Central memory CD4-positive, alpha-beta T cell (primary cell): ENCODE results near the gene LSM7.

Experiments
- DNase-seq: peaks from one replicate; pipeline ENCODE4 v3.0.0; 2022

LSM7 gene

DNA sequence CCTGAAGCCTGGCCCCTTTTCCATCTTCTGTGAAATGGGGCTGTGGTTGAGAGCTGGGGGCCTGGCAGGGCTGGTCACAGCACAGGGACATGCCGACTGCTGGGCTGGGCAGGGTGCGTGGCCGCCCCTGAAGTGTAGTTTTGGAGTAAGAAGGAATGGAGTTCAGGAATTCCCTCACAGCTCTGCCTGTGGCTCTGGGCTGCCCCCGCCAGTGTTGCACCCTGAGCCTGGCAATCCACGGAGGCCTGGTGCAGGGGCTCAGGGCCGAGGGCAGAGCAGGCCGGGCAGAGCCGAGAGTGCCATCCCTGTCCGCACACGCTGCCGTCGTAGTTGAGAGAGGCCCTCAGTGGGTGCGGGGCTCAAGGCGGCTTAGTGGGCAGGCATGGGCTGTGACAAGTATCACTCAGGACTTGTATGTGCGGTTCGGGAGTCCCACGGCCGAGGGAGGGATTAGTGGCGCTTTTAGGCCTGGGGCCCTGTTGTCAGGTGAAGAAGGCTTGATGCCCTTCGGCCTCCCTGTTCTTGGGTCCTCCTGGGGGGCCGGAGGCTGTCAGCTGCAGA lies 9.7 kb upstream of the LSM7 start:
- no peak for DNase-seq

DNA sequence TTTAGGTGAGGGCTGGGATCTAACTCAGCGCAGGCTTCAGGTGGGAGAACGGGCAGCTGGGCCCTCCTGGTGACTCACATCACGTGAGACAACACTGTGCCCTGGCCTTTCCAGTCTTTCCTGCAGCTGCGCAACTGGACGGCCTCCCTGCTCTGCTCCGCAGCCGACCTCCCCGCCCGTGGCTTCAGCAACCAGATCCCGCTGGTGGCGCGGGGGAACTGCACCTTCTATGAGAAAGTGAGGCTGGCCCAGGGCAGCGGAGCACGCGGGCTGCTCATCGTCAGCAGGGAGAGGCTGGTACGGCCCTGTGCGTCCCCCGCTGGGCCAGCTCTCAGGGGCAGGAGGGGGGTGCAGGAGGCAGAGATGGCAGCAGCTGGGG lies 8.9 kb upstream of the LSM7 start:
- no peak for DNase-seq

DNA sequence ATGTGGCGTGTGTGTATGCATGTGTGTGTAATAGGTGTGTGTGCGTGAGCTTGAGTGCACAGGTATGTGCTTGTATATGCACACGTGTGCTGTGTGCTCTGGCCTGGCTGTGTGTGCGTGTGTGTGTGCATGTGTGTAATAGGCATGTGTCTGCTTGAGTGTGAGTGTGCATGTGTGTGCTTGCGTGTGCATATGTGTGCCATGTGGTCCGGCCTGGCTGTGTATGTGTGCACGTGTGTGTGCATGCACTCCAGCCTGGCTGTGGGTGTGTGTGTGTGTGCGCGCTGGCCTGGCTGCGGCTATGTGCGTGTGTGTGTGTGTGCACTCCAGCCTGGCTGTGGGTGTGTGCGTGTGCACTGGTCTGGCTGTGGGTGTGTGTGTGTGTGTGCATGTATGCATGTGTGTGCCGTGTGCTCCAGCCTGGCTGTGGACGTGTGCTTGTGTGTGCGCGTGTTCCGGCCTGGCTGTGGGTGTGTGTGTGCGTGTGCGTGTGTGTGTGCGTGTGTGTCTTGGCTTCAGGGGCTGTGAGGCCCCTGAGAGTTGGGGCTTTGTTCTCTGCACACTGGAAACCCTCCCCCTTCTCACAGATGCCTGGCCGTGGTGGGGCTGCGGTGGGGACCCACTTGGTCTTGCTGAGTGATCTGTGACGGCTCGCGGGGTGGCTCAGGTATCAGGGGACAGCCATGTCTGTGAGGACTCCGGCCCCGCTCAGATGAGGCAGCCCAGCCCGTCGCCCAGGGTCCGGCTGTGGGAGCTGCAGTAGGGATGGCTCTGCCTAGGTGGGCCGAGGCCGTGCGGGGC lies 8.3 kb upstream of the LSM7 start:
- DNase-seq, result no peak

DNA sequence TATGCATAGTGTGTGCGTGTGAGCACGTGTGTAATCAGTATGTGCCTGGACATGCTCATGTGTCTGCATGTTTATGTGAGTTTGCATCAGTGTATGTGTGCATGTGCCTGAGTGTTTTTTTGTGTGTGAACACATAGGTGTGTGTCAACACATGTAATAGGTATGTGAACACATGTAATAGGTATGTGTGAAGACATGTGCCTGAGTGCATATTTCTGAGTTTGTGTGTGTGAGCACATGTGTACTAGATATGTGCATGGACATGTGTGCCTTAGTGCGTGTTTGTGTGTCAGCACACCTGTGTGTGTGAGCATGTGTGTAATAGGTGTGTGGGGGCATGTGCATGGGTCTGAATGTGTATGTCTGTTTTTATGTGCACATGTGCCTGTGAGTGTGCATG lies 7.5 kb upstream of the LSM7 start:
- DNase-seq, result no peak

DNA sequence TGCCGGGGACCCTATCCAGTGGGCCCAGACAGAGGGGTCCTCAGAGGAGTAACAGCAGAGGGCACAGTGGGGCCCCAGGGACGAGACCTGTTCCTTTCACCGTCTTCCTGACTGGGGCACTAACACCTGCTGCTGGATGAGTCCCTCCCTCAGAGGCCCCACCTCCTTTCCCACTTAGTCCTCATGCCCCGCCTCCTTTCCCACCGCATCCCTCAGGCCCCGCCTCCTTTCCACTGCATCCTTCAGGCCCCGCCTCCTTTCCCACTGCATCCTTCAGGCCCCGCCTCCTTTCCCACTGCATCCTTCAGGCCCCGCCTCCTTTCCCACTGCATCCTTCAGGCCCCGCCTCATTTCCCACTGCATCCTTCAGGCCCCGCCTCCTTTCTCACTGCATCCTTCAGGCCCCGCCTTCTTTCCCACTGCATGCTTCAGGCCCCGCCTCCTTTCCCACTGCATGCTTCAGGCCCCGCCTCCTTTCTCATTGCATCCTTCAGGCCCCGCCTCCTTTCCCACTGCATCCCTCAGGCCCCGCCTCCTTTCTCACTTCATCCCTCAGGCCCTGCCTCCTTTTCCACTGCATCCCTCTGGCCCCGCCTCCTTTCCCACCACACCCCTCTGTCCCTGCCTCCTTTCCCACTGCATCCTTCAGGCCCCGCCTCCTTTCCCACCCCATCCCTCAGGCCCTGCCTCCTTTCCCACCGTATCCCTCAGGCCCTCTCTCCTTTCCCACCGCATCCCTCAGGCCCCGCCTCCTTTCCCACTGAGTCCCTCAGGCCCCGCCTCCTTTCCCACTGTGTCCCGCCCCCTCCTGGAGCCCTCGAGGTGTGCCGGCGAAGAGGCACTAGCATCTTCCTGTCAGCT lies 6.8 kb upstream of the LSM7 start:
- no peak for DNase-seq

DNA sequence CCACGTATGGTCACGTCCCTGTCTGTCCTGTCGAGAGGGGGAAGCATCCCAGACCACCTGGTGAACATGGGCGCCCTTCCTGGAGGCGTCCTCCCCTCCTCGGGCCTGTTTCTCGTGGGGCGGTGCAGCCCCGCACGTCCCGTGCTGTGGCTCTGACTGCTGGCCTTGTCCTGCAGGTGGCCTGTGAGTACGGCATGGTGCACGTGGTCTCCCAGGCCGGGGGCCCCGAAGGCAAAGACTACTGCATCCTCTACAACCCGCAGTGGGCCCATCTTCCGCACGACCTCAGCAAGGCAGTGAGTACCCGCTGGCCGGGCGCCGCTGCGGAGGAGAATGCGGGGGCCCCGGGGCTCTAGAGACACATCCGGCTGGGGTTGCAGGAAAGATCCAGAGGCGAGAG lies 6.0 kb upstream of the LSM7 start:
- no peak for DNase-seq

DNA sequence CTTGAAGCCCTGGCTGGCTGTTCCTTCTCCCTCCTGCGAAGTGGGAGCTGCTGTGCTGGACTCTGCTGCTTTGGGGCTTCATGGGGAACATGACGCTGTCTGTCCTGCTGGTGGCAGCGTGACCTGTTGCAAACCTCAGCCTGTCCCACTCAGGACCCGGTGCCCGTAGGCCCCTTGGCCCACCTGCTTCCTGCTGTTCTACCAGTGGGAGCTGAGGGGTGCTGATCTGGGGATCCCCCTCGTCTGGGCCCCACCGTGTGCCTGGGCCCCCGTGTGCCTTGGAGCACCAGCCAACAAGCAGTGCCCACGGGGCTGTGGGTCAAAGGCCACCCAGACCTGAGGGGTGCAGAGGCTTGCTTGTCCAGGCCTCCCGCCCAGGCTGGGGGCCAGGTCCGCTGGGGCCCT lies 5.4 kb upstream of the LSM7 start:
- DNase-seq, result no peak

DNA sequence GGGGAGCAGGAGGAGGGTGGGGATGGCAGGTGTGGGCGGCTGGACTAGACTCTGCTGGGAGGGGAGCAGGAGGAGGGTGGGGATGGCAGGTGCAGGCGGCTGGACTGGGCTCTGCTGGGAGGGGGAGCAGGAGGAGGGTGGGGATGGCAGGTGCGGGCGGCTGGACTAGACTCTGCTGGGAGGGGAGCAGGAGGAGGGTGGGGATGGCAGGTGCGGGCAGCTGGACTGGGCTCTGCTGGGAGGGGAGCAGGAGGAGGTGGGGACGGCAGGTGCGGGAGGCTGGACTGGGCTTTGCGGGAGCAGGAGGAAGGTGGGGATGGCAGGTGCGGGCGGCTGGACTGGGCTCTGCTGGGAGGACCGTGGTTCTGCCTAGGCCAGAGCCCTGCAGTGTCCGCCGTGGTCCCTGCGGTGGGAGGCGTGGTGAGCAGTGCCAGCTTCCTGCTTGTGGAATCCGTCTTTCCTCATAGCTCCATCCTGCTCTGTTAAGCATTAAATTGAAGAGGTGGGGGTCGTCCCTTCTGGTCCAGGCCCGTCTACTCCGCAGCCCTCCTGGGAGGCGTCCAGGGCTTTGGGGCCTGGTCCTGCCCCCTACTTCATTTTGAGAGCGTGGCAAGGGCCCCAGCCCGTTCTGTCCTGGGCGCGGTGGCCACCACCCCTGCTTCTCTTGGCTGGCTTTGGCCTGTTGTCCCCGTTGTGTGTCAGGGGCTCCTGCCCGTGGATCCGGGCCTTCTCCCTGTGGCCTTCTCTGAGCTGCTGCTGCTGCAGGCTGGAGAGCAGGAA lies 4.8 kb upstream of the LSM7 start:
- no peak for DNase-seq

DNA sequence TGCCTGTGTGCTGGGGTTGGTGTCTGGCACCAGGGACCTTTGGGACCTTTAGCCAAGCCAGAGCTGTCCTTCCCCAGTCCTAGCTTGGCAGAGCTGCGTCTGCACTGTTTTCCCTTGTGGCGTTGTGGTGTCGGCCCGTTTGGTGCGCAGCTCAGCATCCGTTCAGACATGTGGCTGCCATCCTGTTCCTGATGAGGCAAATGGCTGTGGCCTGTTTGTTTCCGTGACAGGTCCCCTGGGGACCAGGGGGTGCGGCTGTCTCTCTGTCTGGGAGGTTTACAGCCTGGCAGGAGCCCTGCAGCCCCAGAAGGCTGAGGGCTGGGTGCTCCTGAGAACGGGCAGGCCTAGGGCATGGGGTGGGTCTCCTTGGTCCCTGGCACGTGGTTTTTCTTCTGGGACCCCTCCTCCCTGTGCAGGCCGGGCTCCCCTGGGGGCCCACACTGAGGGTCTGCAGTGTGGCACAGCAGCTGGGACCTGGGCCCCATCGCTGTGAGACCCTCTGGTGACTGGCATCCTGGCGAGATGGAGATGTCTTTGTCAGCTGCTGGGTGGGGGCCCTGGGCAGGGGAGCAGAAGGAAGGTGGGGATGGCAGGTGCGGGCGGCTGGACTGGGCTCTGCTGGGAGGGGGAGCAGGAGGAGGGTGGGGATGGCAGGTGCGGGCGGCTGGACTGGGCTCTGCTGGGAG lies 4.1 kb upstream of the LSM7 start:
- DNase-seq, result peak; percentile 67

DNA sequence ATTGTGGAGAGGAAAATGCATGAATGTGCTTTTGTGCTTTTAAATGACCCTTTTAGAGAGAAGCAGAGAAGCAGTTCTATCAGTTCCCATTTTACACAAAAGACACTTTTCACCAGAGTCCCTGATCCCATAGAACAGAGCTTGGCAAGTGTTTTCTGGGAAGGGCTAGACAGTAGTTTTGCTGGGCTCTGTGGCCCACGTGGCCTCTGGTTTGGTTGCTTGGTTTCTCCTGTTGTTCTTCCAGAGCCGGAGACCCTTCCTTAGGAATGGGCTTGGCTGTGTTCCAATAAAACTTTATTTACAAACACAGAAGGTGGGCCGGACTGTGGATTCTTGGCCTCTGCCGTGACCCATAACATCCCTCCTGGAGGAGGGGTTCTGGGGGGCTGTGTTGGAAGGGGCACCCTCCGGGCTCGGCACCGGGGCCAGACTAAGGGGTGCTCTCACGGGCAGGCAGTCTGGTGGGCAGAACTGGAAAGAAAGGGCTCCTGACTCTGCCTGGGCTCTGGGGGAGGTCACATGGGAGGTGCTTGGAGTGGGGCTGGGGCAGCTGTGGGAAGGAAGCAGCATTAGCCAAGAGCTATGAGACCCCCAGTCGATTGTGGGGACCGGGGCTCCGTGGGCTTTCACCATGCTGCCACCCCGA lies 3.3 kb upstream of the LSM7 start:
- no peak for DNase-seq

DNA sequence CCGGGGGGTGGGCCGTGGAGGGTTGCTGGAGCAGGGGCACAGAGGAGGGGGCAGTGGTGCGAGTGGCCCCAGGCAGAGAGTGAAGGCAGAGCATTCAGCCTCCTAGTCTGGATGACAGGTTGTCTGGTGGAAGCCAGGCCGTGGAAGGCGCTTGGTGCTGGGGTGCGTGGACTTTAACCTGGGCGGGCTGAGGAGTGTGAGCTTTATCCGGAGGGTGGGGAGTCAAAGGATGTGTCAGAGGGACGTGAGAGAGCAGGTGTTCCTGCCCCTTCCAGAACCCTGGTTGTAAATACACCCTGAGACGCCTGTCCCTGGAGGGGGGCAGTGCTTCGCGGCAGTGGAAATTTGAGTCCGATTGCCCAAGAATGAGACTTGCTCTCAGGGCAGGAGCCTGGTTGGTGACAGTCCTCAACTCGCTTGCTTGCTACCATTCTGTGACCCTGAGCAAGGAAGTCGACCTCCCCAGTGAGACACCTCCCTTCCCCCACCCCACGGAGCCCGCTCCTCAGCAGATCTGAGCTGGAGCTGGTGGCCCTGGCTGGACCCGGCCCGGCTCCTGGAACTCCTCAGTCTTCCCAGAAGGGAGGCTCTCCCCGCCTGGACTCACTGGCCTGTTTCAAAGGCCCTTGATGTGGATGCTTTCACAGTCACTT lies 2.4 kb upstream of the LSM7 start:
- no peak for DNase-seq

DNA sequence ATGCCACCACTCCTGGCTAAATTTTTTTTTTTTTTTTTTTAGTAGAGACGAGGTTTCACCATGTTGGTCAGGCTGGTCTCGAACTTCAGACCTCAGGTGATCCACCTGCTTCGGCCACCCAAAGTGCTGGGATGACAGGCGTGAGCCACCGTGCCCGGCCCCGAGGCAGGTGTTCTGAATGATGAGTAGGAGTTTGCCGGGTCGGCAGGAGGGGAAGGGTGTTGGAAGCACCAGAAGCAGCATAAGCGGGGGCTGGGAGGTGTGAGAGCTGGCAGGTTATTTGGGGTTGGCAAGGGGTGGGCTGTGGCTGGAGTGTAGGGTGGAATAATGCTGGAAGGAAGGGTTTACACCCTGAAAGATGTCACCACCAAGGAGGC lies 1.9 kb upstream of the LSM7 start:
- DNase-seq, result no peak

DNA sequence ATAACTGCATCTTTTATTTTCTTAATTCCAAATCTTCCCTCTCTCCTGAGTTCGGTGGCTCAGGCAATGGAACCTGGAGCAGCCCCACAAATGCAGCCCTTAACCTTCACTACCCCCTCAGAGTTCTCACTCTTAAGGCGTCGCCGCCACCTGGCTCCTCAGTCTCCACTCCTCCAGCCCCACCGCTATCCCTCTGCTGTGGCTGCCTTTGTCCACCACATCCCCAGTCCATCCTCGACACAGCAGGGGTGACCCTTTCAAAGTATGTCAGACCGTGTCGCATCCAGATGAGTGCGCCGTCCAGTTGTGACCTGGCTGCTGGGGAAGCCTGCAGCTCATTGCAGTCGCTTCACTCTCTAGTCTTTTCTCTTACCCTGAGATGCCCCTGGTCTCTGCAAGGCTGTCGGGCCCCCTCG lies 1.1 kb upstream of the LSM7 start:
- DNase-seq, result no peak

DNA sequence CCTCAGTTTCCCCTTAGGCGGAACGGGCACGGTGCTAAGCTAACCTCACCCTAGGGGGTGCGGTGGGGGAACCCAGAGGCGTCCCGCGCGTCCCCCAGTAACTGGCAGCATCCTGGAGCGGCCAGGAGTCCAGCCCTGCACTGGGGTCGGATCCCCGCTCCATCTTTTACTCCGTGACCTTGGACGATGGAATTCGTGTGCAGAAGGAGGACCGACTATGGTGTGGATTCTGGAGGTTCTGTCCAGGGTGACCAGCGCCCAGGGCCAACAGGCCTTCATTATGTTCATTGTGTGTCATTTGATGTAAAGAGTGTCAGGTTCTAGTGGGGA lies 728 bp upstream of the LSM7 start:
- no peak for DNase-seq

DNA sequence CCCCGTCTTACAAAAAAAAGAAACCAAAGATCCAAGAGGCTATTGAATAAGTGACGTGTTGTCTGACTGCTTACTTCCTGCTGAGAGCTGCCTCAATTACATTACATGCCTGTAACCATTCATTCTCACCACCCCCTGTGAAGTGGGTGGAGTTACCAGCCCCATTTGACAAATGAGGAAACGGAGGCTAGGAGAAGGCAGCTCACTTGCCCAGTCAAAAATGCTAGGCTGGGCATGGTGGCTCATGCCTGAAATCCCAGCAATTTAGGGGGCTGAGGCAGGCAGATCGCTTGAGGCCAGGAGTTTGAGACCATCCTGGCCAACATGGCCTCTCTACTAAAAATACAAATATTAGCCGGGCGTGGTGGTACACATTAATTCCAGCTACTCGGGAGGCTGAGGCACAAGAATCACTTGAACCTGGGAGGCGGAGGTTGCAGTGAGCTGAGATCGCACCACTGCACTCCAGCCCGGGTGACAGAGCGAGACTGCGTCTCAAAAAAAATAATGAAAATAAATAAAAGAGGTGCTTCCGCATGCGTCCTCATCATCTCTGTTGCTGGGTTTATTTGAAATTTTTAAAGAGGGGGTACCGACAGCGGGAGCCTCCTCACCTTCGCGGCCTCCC lies 499 bp downstream of the LSM7 start:
- DNase-seq, result peak; percentile 65

DNA sequence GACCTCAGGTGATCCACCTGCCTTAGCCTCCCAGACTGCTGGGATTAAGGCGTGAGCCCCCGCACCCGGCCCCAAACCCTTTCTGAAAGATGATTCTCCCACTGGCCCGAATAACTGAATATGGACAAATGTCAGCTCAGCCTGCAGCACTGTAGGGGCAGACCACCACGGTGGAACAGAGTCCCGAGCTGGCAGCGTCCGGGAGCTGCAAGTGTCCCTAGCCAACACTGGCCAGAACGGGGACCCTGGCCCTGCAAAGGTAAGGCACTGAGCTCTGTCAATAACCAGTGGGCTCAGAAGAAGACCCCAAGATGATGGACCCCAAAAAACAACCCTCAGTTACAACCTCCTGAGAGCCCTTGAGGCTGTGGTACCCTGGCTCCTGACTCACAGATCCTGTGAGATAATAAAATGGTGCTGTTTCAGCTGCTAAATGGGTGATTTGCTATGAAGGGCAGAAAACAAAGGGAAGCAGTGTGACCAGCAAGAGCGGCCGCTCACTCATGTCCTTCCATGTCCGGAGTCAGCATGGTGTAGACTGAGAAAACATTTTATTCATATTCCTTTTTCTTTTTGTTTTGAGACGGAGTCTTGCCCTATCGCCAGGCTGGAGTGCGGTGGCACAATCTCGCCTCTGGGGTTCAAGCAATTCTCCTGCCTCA lies 1.6 kb downstream of the LSM7 start:
- no peak for DNase-seq

DNA sequence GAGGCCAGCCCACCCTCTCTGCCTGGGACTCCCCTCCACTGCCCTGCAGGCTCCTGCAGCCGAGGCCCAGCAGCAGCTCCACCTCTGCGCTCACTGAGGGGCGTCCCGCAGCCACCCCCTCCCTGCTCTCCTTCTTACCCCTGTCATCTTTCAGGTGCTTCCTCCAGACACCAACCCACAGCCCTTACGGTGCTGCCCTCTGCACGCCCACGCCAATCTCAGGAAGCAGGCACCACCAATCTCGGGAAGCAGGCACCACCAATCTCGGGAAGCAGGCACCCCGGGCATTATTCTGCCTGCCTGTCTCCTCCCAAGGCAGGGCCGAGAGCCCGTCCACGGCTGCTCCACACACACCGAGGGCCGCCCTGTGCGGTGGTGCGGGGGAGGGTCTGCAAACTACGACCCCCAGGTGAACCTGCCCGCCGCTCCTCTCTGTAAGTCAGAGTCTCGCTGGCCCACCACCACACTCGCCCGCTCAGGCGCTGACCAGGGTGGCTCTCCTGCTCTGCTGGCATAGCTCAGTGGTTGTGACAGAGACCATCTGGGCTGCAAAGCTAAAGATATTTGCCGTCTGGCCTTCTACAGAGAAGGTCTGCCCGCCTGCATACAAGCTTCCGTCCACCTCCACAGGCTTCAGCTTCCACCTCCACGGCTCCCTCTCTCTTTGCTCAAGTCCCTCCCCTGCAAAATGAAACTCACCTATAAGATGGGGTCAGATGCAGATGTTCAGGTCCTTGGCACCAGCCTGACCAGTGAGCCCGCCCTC lies 2.9 kb downstream of the LSM7 start:
- DNase-seq, result no peak

DNA sequence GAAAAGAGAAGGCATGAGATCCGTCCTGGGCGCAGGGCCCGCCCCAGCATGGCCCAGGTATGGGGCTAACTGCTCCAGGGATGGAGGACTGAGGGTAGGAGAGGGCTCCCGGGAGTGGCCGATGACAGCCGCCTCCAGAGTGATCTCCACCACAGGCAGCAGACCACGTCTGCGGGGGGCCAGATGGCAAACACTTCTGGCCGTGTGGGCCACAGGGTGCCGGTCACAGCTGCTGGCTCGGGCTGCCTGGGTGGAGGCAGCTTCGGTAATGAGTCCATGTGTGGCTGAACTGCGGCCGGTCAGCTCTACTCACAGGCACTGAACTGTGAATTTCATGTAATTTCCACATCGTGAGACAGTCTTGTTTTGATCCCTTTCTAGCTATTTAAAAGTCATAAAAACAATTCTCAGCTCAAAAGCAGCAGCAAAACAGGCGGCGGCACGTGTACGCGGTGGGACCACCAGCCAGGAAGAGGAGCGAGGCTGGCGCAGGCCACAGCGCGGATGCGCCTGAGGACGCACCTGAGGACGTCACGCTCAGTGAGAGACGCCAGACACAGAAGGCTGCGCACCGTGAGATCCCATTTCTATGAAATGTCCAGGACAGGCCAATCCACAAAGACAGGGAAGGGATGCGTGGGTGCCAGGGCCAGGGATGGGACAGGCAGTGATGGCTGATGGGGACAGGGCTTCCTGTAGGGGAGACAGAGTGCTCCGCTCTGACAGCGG lies 4.0 kb downstream of the LSM7 start:
- DNase-seq, result no peak

DNA sequence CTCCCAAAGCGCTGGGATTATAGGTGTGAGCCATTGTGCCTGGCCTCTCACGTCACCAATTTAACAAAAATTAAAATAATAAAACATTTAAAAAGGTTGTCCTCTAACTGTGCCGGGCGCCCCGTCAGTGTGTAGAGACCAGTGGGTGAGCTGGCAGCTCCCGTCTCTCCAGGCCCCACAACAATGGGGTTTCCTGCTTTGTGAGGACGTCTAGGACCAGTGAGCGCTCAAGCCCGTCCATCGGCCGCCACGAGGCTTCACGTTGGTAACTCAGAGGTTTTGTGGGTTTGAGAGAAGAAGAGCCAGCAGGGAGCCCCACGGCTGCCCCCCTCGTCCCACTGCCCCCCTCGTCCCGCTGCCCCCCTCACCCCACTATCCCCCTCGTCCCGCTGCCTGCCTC lies 4.7 kb downstream of the LSM7 start:
- DNase-seq, result no peak
